ENCODE measurements around the gene SYMPK. TPM values are rescaled to one million over a fixed set of nuclear protein-coding genes. Genes with fewer than 3 reads are reported as not detected.

Gene SYMPK
- total RNA-seq (2014; rRNA removed; shearing (Covaris generic)) (84.4 and 116 TPM in 2 replicates), total RNA-seq (2022) (118 and 133 TPM in 2 replicates), Bru-seq, nascent RNA (percentile 75 among the genes with signal in this experiment), BruChase-seq, experiment 1, labeled RNA remaining after a 6-hour chase (percentile 87 among the genes with signal in this experiment), BruChase-seq, experiment 2, labeled RNA remaining after a 2-hour chase (percentile 86 among the genes with signal in this experiment)
- long read RNA-seq, full-length matches to known transcripts: 12 of 40 reads
- long read RNA-seq, partial matches to known transcripts: 16 of 40 reads
- long read RNA-seq, other reads (novel, unspliced or antisense): 12 of 40 reads

DNA sequence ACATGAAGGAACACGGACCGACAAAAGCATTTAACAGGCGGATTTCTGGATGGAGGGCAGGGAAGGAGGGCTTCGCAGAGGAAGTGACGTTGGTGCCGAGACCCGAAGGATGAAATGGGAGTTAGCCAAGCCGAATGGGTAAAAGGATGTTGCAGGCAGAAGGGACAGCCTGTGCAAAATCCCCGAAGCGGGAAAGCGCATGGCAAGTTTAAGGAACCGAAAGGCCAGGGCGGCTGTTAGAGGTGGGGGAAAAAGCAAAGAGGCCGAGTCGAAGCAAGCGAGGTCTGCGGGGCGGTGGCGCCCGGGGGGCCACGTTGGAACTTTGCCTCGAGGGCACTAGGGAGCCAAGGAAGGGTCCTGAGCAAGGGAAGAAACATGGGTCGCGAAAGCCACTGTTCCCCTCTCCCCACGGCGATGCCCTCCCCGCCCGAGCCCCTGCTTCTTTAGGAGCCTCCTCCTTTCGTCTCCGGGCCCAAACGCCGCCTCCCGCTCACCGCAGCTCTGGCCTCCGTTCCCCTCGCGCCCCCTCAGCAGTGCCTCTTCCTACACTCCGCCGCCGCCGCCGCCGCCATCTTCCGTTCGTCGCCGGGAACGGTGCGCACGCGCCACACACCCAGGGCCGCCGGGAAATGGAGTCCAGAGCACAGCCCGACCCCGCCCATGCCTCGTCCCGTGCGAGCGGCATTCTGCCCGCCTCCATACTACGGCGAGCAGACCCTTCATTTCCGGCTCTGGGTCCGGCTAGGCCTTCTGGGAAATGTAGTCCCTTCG is at the start of gene SYMPK:
Gene SYMPK, minus strand, starts transcription at position 584 of the 771 bp plus-strand sequence. CDS start 8,652 bp downstream, outside the sequence.
- no TSS peak for BruUV-seq (replicated peaks)
- intact Hi-C loops (cut with micrococcal nuclease; ENCODE audit: unreplicated experiment): loop anchor here (1.0 kb wide), 1 partner anchor 21 kb away; no protein-coding TSS in a partner anchor
- peaks cover 30% of the 10 kb centered on the region for H3K36me3 ChIP-seq (ENCODE audit: insufficient read depth, low read length)
- H3K4me1 ChIP-seq (ENCODE audit: insufficient read depth, low read length, poor library complexity, severe bottlenecking): peaks cover 20% of the 10 kb centered on the region
- H3K9me3 ChIP-seq (ENCODE audit: low read length): no peaks in the 10 kb centered on the region
- DNase-seq (ENCODE audit: low spot score): peak; percentile 99
- peak within 1 kb of the TSS; percentile 83 for H3K27ac ChIP-seq (ENCODE audit: low read depth, low read length, poor library complexity, severe bottlenecking)
- TF ChIP-seq, protein P1, sequence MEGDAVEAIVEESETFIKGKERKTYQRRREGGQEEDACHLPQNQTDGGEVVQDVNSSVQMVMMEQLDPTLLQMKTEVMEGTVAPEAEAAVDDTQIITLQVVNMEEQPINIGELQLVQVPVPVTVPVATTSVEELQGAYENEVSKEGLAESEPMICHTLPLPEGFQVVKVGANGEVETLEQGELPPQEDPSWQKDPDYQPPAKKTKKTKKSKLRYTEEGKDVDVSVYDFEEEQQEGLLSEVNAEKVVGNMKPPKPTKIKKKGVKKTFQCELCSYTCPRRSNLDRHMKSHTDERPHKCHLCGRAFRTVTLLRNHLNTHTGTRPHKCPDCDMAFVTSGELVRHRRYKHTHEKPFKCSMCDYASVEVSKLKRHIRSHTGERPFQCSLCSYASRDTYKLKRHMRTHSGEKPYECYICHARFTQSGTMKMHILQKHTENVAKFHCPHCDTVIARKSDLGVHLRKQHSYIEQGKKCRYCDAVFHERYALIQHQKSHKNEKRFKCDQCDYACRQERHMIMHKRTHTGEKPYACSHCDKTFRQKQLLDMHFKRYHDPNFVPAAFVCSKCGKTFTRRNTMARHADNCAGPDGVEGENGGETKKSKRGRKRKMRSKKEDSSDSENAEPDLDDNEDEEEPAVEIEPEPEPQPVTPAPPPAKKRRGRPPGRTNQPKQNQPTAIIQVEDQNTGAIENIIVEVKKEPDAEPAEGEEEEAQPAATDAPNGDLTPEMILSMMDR (conservative IDR thresholded peaks at IDR 0.05; ENCODE audit: low read length): no peak
- H3K9me2 ChIP-seq (ENCODE audit: insufficient read depth, low read length): no peaks in the 10 kb centered on the region
- ChIA-PET CTCF (ENCODE audit: unreplicated experiment) (interaction anchor here (0.9 kb wide), 1 partner anchor 19 kb away, joined by 4 read pairs; no protein-coding TSS in a partner anchor), POLR2A (interaction anchor here (0.7 to 2.1 kb wide), 5 partner anchors 19 to 458 kb away, joined by 3 to 8 read pairs (median 4); partner anchors contain the start of genes MYPOP and SIX5)
- peaks cover 38% of the 10 kb centered on the region for H3K79me2 ChIP-seq (ENCODE audit: insufficient read depth, low read depth, low read length)
- H2AFZ ChIP-seq (ENCODE audit: low read length): peak within 1 kb of the TSS; percentile 69; the same call in 1 of the 2 replicates
- peak within 1 kb of the TSS; percentile 91 for H3K4me2 ChIP-seq (ENCODE audit: low read length)
- no peaks in the 10 kb centered on the region for H4K20me1 ChIP-seq (ENCODE audit: insufficient read depth, low read length)
- H3K4me3 ChIP-seq (ENCODE audit: low read depth, low read length, poor library complexity, severe bottlenecking): peak within 1 kb of the TSS; percentile 82

DNA sequence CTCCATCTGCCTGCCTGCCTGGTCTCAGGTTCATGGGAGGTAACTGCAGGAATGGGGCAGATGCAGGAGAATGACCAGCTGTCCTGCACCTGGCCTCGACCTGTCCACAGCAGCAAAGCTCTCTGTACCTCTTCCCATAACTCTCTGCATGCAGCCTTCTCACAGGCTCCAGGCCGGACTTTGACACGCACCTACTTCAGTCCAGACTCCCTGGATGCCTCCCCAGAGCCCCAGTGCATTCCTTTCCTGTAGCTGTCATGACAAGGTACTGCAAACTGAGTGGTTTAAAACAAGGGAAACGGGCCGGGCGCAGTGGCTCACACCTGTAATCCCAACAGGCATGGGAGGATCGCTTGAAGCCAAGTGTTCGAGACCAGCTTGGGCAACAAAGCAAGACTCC is 48.3 kb upstream of the SYMPK start:
- intact Hi-C loops (cut with micrococcal nuclease; ENCODE audit: unreplicated experiment): no loop called here
- Histone ChIP-seq H2AFZ (ENCODE audit: low read length) (no peak overlapping the region), H3K4me2 (ENCODE audit: low read length) (no peak overlapping the region), H3K9me2 (ENCODE audit: insufficient read depth, low read length) (no peaks in the 10 kb centered on the region), H3K9me3 (ENCODE audit: low read length) (no peaks in the 10 kb centered on the region), H3K79me2 (ENCODE audit: insufficient read depth, low read depth, low read length) (no peaks in the 10 kb centered on the region), H3K27ac (ENCODE audit: low read depth, low read length, poor library complexity, severe bottlenecking) (no peak overlapping the region), H3K4me1 (ENCODE audit: insufficient read depth, low read length, poor library complexity, severe bottlenecking) (no peaks in the 10 kb centered on the region), H3K4me3 (ENCODE audit: low read depth, low read length, poor library complexity, severe bottlenecking) (no peak overlapping the region), H3K36me3 (ENCODE audit: insufficient read depth, low read length) (no peaks in the 10 kb centered on the region), H4K20me1 (ENCODE audit: insufficient read depth, low read length) (no peaks in the 10 kb centered on the region)
- ChIA-PET POLR2A (no interaction called here), CTCF (ENCODE audit: unreplicated experiment) (no interaction called here)
- BruUV-seq (replicated peaks): no TSS peak
- TF ChIP-seq, protein P1 (conservative IDR thresholded peaks at IDR 0.05; ENCODE audit: low read length): no peak
- no peak for TF ChIP-seq EZH2phosphoT487 (IDR thresholded peaks at IDR 0.05; ENCODE audit: borderline replicate concordance, low read depth, low read length)
- DNase-seq (ENCODE audit: low spot score): no peak

All from OCI-LY7 (cell line).